ENCODE measurements around the gene FES.

DNA sequence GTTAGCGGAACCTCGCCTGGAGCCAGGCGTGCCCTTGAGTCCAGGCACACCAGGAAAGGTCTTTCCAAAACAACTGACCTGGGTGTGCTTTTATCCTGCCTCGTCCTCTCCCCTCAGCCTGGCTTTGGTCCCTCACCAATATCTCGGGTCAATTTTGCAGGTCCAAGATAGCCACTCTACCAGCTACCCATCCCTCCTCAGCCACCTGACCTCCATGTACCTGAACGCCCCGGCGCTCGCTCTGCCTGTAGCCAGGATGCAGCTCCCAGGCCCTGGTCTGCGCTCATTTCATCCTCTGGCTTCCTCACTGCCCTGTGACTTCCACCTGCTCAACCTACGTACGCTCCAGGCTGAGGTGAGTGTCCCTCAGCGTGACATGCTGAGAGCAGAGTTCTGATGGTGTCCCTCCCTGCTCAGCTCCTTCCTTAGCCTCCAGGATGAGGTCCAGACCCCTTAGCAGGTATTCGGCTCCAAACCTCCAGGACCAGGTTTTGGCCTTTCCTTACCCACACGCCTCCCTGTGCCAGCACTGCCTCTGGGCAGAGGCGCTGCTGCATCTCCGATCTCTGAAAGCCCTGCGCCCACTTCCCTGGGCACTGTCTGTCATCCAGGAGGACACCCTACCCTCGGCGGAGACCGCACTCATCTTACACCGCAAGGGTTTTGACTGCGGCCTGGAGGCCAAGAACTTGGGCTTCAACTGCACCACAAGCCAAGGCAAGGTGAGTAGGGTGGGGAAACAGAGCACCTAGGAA, 33.9 kb downstream of the FES start:
- TF ChIP-seq CTCF (IDR thresholded peaks at IDR 0.05), result no peak
- no peak for TF ChIP-seq POLR2A (IDR thresholded peaks at IDR 0.05)
